ENCODE results near the gene GGT6.

GGT6 gene

GRCh38 chr17:4544951-4545216, 15.5 kb downstream of the GGT6 start:
- Mint-ChIP-seq H3K27me3 (no peaks in the 10 kb centered on the region), H3K4me1 (ENCODE audit: low read depth) (no peaks in the 10 kb centered on the region), H3K36me3 (ENCODE audit: low read depth) (peaks cover 96% of the 10 kb centered on the region), H3K9me3 (no peaks in the 10 kb centered on the region), H3K27ac (no peak overlapping the region), H3K4me3 (no peak overlapping the region)
- no peak for DNase-seq

DNA sequence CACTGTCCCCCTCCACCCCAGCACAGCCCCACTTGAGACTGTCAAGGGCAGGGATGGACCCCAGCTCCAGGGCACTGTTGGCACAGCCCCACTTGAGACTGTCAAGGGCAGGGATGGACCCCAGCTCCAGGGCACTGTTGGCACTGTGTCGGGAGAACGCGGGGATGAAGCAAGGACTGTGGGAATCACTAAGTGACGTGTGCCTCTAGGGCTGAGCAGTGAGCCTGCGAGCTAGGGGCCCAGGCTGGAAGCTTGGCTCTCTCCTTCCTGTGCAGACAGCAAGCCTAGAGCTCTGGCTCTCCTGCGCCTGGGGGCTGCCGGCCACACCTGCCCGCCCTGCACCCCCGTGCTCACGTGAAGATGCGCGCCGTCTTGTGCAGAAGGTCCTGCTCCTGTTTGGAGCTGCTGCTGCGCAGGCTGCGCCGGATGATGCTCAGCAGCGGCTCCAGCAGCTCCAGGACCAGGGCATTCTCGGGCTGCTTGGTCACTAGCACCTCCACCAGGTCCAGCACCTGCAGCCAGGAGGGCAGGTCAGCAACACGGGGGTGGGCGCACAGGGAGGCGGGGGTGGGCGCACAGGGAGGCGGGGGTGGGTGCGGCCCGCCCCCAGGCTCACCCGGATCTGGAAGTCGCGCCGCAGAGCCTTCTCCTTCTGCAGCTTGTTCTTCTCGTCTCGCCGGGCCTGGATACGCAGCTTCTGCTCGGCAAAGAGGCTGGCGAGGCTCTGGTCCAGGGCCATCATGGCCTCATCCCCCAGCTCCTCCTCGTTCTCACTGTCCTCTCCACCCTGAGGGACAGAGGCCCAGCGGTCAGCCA, 16.0 kb downstream of the GGT6 start:
- H3K27me3 Mint-ChIP-seq, result no peaks in the 10 kb centered on the region
- H3K4me3 Mint-ChIP-seq, result no peak overlapping the region
- H3K27ac Mint-ChIP-seq, result peak overlapping the region; percentile 18
- no peak for DNase-seq
- no peaks in the 10 kb centered on the region for H3K4me1 Mint-ChIP-seq (ENCODE audit: low read depth)
- peaks cover 96% of the 10 kb centered on the region for H3K36me3 Mint-ChIP-seq (ENCODE audit: low read depth)
- H3K9me3 Mint-ChIP-seq, result no peaks in the 10 kb centered on the region

DNA sequence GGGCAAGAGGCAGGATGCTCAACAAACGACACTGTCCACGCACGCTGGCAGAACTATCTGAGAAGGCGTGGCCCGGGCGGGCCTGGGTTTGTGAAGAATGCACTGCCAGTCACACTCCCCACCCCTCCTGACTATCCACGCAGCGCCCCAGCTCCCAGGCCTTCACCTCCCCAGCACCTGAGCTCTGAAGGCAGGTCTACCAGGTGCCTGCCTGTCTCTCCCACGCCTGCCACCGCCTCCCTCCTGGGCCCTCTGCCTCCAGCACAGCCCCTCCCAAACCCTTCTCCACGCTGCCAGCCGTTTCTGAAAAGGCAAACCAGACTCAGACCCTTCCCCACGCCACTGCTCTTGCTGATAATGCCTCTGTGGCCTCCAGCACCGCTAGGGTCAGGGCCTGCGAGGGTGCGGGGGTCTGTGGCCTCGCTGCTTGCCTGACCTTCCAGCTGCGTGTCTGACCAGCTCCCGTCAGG, 16.8 kb downstream of the GGT6 start:
- no peak overlapping the region for H3K4me3 Mint-ChIP-seq
- no peaks in the 10 kb centered on the region for H3K9me3 Mint-ChIP-seq
- H3K27ac Mint-ChIP-seq, result peak overlapping the region; percentile 18
- H3K36me3 Mint-ChIP-seq (ENCODE audit: low read depth), result peaks cover 96% of the 10 kb centered on the region
- no peaks in the 10 kb centered on the region for H3K27me3 Mint-ChIP-seq
- H3K4me1 Mint-ChIP-seq (ENCODE audit: low read depth), result no peaks in the 10 kb centered on the region
- DNase-seq, result no peak

- DNase-seq, result no peak
- no peak overlapping the region for H3K4me3 Mint-ChIP-seq
- no peak overlapping the region for H3K27ac Mint-ChIP-seq
- peaks cover 96% of the 10 kb centered on the region for H3K36me3 Mint-ChIP-seq (ENCODE audit: low read depth)
- H3K4me1 Mint-ChIP-seq (ENCODE audit: low read depth), result no peaks in the 10 kb centered on the region
- no peaks in the 10 kb centered on the region for H3K27me3 Mint-ChIP-seq
- H3K9me3 Mint-ChIP-seq, result no peaks in the 10 kb centered on the region
These were observed 17.6 kb downstream of the GGT6 start for GRCh38 chr17:4542726-4543191.

DNA sequence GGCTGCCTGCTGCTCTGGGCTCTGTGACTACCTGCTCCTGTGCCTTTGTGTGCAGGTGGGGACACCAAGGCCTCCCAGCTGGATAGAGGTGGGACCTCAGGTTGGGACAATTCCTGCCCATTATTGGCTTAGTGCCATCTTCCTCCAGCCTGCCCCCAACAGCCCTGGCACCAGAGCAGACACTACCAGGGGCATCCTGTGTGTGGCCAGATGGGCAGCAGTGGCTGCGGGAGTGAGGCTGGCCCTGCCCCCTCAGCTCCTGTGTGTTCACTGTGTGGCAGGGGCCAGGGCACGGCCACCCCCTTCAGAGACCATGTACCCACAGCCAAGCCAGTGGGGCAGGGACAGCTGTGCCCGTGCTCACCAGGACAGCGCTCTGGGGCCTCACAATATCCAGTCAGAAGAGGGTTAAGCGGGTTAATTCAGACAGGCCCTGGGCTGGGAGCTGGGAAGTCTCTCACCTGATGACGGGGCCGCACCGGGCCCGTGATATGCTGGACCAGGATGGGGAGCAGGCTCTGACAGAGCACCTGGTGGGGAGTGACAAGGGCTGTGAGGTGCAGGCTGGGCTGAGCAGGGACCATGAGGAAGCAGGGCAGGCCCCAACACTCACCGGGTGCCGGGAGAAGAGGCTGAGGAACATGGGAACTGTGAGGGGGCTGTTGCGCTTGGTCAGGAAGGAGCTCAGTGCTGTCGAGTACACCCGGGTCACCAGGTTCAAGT, 18.2 kb downstream of the GGT6 start:
- Mint-ChIP-seq H3K4me3 (no peak overlapping the region), H3K36me3 (ENCODE audit: low read depth) (peaks cover 96% of the 10 kb centered on the region), H3K27ac (no peak overlapping the region)

GRCh38 chr17:4541328-4542002, 18.9 kb downstream of the GGT6 start:
- H3K9me3 Mint-ChIP-seq, result no peaks in the 10 kb centered on the region

More for the DNA sequence above, 18.2 kb downstream of the GGT6 start:
- H3K4me1 Mint-ChIP-seq (ENCODE audit: low read depth), result no peaks in the 10 kb centered on the region
- H3K27me3 Mint-ChIP-seq, result no peaks in the 10 kb centered on the region
- H3K9me3 Mint-ChIP-seq, result no peaks in the 10 kb centered on the region
- DNase-seq, result no peak

DNA sequence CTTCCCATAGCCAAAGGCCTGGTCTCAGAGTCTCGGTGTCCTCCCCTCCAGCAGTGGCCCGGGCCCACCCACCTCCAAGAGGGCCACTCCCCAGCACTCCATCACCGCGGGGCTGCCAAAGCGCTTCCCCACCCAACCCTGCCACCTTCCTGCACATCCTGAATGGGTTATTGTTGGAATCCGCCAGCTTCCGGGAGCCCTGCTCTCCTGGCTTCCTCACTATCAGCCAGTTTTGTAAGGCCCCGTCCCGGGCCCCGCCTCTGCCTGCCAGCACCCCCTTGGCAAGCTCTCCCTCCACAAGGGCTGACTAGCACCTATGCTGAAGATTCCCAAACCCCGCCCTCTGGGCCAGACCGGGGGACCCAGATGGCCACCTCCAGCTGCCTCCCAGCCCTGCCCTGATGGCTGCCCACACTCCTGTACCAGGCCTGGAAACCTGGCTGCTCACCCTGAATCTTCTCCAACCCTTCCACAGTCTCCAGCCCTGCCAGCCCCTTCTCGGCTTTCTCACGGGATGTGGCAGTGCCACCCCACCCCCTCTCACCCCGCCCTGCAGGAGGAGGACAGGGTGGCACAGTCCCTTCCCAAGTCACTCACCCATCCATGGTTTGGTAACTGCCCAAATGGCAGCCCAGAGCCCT, 19.6 kb downstream of the GGT6 start:
- Mint-ChIP-seq H3K27me3 (no peaks in the 10 kb centered on the region), H3K36me3 (ENCODE audit: low read depth) (peaks cover 87% of the 10 kb centered on the region), H3K4me3 (no peak overlapping the region), H3K27ac (no peak overlapping the region), H3K9me3 (no peaks in the 10 kb centered on the region), H3K4me1 (ENCODE audit: low read depth) (no peaks in the 10 kb centered on the region)
- DNase-seq, result no peak

More at GRCh38 chr17:4541328-4542002, 18.9 kb downstream of the GGT6 start:
- H3K4me1 Mint-ChIP-seq (ENCODE audit: low read depth), result no peaks in the 10 kb centered on the region
- H3K36me3 Mint-ChIP-seq (ENCODE audit: low read depth), result peaks cover 94% of the 10 kb centered on the region
- H3K4me3 Mint-ChIP-seq, result no peak overlapping the region
- no peak overlapping the region for H3K27ac Mint-ChIP-seq
- DNase-seq, result no peak
- no peaks in the 10 kb centered on the region for H3K27me3 Mint-ChIP-seq

- H3K36me3 Mint-ChIP-seq (ENCODE audit: low read depth), result peaks cover 82% of the 10 kb centered on the region
- no peaks in the 10 kb centered on the region for H3K27me3 Mint-ChIP-seq
- H3K4me1 Mint-ChIP-seq (ENCODE audit: low read depth), result no peaks in the 10 kb centered on the region
- H3K4me3 Mint-ChIP-seq, result no peak overlapping the region
- H3K27ac Mint-ChIP-seq, result no peak overlapping the region
- DNase-seq, result no peak
- H3K9me3 Mint-ChIP-seq, result no peaks in the 10 kb centered on the region
These were observed 20.1 kb downstream of the GGT6 start for GRCh38 chr17:4540224-4540651.

DNA sequence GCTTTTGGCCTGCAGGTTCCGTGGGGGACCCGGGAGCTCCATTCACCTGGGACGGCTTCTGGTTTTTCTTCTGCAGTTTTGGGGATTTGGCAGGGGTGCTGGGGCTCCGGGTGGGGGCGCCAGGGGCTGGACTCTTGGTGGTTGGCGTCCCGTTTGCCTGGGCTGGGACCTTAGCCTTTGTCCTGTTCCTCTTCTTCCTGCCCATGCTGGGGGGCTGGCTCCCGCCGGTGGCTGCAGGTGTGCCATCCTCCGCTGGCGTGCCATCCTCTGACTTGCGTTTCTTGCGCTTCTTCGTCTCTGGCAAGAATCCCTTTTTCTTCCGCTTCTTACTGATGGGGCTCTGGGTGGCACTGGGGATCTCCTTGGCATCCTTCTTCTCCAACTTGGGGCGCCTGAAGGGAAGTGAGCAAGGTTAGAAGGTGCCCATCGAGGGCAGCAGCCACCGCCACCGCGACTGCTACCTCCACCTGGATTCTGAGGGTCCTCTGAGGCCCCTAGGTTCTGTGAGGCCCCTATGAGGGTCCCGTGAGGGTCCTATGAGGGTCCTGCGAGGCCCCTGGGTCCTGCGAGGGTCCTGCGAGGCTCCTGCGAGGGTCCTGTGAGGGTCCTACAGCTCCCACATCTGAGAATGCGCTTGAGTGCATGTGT, 20.7 kb downstream of the GGT6 start:
- no peaks in the 10 kb centered on the region for H3K27me3 Mint-ChIP-seq
- DNase-seq, result no peak
- H3K27ac Mint-ChIP-seq, result no peak overlapping the region
- H3K4me1 Mint-ChIP-seq (ENCODE audit: low read depth), result no peaks in the 10 kb centered on the region
- no peaks in the 10 kb centered on the region for H3K9me3 Mint-ChIP-seq
- peaks cover 78% of the 10 kb centered on the region for H3K36me3 Mint-ChIP-seq (ENCODE audit: low read depth)
- H3K4me3 Mint-ChIP-seq, result no peak overlapping the region

DNA sequence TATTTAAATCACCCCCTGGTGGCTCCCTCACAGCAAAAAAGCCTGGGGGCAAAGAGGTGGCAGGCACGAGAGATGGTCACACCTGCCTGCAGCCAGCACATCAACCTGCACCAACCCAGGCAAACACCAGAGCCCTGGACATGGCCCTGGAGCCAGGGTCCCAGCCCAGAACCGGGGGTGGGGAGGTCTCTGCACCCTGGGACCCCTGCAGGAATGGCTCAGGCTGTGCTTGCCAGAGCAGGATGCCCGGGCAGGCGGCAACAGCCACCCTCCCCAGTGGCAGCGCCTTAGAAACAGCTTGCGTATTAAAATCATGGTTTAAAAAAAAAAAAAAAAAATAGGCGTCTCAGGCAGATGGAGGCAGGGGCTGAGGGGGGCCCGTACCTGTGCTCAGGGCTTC, 21.4 kb downstream of the GGT6 start:
- H3K9me3 Mint-ChIP-seq, result no peaks in the 10 kb centered on the region
- DNase-seq, result no peak
- H3K4me1 Mint-ChIP-seq (ENCODE audit: low read depth), result peaks cover 2% of the 10 kb centered on the region
- no peak overlapping the region for H3K27ac Mint-ChIP-seq
- no peak overlapping the region for H3K4me3 Mint-ChIP-seq
- peaks cover 73% of the 10 kb centered on the region for H3K36me3 Mint-ChIP-seq (ENCODE audit: low read depth)
- no peaks in the 10 kb centered on the region for H3K27me3 Mint-ChIP-seq

DNA sequence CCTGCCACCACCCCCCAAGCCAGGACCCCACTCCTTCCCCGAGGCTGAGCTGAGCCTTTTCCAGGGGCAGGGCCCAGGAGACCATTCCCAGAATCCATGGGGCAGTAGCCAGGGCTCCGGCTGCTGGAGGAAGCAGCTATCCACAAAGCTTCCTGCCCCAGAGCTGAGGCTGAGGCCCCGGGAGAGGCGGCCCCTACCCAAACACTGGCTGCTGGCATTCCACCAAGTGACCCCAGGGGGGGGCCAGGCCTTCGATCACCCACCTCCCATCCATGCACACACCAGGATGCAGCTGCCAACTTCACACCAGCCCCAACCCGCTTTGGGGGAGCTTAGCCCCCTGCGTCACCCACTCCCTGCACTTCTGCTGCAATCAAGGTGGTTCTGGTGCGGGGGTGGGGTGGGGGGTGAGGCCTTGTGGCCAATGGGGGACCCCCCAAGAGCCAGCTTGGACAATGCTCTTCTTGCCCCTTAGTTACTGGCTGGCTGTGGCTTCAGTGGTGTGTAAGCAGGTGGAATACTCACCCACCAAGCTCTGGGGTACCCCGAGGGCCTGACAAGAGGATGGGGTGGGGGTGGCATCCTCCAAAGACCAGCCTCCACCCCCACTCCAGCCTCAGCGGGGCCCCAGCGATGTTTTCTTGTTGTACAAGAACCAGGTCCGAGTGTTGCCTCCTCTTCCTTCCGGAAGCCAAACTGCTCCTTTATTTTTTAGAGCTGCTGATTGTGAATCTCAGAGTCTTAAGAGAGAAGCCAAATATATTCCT, 22.0 kb downstream of the GGT6 start:
- peaks cover 2% of the 10 kb centered on the region for H3K4me1 Mint-ChIP-seq (ENCODE audit: low read depth)
- no peak for DNase-seq
- no peaks in the 10 kb centered on the region for H3K27me3 Mint-ChIP-seq
- no peak overlapping the region for H3K4me3 Mint-ChIP-seq
- H3K36me3 Mint-ChIP-seq (ENCODE audit: low read depth), result peaks cover 67% of the 10 kb centered on the region
- no peaks in the 10 kb centered on the region for H3K9me3 Mint-ChIP-seq
- no peak overlapping the region for H3K27ac Mint-ChIP-seq

- no peak overlapping the region for H3K27ac Mint-ChIP-seq
- peaks cover 2% of the 10 kb centered on the region for H3K4me1 Mint-ChIP-seq (ENCODE audit: low read depth)
- peaks cover 60% of the 10 kb centered on the region for H3K36me3 Mint-ChIP-seq (ENCODE audit: low read depth)
- DNase-seq, result no peak
- no peak overlapping the region for H3K4me3 Mint-ChIP-seq
- no peaks in the 10 kb centered on the region for H3K27me3 Mint-ChIP-seq
- no peaks in the 10 kb centered on the region for H3K9me3 Mint-ChIP-seq
These were observed 22.7 kb downstream of the GGT6 start for GRCh38 chr17:4537451-4538235.

Measured in activated T-cell treated with anti-CD3 and anti-CD28 coated beads, Interleukin-2, amount 50 U/mL, for 24 hours (primary cell).